ENCODE data around the gene TMEM203.

Gene TMEM203

DNA sequence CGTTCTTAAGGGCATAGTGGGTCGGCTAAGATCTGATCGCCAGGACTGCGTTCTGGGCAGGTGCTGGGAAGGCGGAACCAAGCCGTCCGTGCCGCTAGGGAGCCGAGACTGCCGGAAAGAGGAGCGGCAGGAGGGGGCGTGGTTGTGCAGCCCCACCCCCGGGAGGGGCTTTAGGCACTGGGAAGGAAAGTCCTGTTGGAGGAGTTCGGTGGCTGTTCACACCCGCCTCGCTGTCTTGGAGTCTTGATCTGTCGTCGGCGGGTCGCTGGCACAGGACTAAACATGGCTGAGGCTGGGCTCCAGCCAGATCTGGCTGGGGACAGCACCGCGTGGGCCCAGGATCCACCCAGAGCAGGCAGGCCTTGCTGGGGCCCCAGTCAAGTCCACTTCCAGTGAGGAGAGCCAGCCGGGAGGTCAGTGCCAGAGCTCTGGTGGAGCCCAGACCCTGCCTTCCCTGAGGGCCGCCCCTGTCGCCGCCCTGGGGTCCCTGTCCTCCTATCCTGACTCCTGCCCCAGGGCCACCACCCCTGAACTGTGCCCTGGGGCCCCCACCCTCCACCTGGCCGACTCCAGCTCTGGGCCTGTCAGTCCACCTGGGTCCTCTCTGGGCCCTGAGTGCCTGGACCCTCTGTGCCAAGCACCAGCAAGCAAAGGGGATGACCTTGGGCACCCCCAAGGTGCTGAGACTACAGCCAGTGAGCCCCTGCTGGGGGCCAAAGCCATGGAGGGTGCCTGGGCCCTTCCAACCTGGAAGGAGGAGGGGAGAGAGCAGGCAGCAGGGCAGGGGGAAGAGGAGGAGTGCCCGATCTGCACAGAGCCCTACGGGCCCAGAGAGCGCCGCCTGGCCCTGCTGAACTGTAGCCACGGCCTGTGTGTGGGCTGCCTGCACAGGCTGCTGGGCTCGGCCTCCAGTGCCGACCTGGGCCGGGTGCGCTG is 12.1 kb upstream of the TMEM203 start:
- no peak for DNase-seq

DNA sequence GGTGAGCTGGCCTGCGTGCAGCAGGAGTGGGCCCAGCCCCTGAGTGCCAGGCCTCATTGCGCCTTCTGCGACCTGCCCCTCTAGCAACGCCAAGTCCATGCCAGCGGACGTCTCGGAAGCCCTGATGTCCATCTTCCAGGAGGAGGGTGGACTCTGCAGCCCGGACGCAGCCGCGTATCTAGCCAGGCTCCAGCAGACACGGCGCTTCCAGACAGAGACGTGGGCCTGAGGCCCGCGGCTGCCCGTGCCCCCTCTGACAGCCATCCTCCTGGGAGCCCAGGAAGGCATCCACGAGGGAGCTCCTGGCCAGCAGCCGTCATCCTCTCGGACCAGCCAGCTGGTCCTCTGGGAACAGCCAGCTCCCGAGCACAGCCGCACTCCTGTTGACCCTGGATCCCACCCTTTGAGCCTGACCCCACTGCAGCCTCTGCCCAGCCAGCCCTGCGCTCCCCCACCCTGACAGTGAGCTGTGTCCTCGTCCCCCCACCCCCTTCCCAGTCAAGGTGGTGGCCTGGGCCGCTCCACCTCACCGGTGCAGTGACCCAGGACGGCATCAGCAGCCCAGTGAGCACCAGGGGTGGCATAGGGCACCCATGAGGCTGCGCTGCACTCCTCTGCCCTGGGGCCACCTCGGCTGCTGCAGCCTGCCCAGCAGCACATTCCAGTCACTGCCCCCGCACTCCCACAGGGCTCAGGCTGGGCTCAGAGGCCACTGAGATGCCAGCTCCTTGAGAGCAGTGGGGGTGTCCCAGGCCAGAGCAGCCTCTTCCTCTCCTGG is 10.9 kb upstream of the TMEM203 start:
- no peak for DNase-seq

DNA sequence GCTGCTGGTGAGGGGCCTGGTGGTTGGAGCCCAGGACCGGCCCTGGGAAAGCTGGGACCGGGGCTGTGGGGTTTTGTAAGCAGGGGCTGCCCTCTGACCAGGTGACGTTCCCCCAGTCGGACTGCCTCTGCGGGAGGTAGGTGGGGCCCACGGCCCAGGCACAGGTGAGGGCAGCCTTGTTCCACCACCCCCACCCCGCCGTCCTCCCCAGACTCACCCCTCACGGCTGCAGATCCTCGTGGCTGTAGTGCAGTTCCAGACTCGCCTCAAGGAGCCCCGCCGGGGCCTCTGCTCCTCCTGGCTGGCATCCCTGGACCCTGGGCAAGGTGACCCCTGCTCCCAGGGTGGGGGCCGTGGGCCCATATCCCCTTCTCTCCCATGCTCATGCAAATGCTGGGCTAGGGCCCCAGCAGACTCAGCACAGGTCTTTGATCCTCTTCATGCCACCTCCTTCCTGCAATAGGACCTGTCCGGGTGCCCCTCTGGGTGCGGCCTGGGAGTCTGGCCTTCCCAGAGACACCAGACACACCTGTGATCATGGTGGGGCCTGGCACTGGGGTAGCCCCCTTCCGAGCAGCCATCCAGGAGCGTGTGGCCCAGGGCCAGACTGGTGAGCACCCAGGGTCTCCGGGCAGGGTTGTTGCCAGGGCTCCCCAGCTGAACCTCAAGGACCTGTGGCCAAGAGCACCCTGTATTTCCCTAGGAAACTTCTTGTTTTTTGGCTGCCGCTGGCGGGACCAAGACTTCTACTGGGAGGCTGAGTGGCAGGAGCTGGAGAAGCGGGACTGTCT is 9.9 kb upstream of the TMEM203 start:
- no peak for DNase-seq

DNA sequence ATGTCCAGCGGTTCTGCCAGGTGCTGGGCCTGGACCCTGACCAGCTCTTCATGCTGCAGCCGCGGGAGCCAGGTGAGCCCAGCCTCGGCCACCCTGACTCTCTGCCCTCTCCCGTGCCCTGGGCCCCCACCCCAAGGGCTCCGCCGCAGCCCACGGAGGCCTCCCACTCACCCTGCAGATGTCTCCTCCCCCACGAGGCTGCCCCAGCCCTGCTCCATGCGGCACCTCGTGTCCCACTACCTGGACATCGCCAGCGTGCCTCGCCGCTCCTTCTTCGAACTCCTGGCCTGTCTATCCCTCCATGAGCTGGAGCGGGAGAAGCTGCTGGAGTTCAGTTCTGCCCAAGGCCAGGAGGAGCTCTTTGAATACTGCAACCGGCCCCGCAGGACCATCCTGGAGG is 9.2 kb upstream of the TMEM203 start:
- DNase-seq, result no peak

DNA sequence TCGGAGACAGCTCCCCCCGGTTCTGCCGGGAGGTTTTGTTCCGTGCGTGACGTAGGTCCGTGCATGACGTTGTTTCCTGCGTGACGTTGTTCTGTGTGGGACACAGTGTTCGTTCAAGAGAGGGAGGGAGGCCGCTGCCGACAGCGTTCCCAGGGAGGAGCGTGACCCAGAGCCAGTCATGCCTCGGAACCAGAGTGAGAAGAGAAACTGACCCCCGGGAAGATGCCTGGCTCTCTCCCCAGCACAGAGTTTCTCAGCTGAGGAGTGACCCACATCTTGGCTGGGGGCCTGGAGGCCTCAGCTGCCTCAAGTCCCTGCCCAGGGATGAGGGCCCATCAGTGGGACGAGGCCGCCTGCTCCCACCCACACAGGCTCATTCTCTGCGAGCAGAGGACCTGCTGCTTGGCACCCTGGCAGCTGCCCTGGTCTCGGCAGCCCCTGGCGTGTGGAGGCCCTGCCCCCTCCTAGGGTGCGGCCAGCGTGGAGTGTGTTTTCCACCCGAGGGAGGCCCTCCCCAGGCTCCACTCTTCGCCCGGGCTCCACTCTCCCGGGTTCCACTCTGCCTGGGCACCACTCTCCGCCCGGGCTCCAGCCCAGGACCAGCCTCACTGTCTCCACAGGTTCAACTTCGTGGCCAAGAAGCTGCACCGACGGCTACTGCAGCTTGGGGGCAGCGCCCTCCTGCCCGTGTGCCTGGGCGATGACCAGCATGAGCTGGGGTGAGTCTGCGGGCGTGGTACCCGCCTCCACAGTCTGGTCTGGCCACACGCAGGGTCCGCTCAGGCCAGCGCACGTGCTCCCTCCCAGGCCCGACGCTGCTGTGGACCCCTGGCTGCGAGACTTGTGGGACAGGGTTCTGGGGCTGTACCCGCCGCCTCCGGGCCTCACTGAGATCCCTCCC is 8.0 kb upstream of the TMEM203 start:
- DNase-seq, result no peak

DNA sequence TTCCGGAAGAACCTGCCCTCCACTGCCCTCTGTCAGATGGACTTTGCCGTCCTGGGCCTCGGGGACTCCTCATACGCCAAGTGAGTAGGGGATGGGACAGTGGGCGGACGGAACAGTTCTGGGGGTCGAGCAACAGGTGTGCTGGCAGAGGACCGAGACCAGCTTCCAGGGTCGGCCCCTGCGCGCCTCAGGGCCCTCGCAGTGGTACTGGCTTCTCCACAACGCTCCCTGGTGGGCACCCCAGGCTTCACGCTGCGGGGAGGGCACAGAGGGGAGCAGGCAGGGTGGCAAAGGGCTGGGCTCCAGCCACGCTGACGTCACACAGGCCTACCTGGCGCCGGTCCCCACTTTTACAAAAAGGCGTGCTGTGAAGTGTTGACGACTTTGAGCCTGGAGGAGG is 7.1 kb upstream of the TMEM203 start:
- DNase-seq, result no peak

DNA sequence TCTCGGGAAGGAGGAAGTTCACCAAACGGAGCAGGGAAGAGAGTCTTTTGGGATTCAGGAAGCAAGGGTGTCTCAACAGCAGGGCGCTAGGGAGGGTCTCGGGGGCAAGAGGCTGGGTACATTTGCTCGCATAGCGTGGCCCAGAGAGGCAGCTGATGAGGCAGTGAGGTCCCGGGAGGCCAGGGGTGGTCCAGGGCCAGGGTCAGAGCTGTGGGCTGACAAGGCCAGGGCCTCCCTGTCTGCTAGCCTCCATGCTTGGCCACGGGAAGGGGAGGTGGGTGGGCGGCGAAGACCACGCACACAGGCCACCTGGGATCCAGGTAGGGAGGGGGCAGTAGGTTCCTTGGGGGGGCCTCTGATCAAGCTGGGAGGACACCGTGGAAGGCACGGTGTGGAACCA is 6.1 kb upstream of the TMEM203 start:
- no peak for DNase-seq

DNA sequence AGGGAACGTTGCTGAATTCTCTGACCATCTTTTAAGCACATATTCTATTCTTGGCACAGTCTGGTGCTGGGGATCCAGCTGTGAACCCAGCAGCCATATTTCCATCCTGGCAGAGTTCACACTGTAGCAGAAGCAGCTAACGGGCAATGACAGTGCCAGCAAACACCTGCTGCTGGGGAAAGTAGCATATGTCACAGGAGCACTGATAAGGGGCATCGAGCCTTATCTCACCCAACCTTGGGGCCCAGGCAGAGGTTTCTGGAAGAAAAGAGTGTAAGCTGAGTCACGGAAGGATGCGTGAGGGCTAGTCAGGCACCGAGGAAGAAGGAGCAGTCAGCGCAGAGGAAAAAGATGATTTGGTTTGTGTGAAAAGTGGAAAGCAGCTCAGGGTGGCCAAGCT is 1.2 kb upstream of the TMEM203 start:
- no peak for DNase-seq

DNA sequence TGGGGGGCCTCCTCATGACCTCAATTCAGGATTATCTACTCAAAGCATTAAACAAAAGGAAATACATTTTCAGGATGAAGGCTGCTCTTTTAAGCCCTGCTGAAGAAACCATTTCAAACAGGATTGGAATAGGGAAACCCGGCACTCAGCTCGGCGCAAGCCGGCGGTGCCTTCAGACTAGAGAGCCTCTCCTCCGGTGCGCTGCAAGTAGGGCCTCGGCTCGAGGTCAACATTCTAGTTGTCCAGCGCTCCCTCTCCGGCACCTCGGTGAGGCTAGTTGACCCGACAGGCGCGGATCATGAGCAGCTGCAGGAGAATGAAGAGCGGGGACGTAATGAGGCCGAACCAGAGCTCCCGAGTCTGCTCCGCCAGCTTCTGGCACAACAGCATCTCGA is 720 bp downstream of the TMEM203 start:
- DNase-seq, result no peak

DNA sequence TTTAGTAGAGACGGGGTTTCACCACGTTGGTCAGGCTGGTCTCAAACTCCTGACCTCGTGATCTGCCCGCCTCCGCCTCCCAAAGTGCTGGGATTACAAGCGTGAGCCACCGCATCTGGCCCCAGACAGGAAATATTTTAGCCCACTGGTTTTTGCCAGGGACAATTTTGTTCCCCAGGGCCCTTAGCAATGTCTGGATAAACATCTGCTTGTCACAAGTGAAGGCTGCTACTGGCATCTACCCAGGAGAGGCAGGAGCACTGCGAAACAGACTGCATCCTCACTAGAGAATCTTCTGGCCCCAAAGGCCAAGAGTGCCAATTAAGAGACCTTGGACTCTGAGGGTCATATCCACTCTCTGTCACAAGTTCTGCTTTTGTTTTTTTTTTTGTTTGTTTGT is 2.5 kb downstream of the TMEM203 start:
- no peak for DNase-seq

DNA sequence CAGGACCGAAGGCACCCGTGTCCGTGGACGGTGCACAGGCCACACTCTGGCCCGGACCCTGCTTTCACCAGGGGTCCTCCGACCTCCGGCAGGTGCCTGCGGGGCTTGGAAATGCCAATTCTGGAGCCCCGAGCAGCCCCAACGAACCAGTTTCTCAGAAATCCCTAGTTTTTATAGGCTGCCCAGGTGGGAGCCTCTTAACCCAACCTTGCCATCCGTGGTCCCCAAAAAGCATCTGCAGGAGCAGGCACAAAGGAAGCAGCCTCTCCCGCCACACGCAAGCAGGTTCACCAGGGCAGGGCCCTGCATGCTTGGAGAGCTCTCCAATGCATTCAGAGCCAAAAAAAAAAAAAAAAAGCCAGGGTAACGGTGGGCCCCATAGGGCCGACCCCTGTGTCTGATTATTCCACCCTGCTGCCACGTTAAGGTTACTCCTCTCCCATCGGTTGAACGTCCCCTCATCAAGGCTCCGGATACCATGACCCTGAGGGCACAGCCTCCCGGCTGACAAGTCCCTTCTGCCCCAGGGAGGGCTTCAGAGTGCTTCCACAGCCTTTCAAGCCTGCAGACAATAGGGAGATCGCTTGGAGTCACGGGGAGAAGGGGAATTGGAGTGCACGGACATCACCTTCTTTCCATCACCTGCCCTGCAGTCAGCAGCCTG is 4.1 kb downstream of the TMEM203 start:
- DNase-seq, result no peak

DNA sequence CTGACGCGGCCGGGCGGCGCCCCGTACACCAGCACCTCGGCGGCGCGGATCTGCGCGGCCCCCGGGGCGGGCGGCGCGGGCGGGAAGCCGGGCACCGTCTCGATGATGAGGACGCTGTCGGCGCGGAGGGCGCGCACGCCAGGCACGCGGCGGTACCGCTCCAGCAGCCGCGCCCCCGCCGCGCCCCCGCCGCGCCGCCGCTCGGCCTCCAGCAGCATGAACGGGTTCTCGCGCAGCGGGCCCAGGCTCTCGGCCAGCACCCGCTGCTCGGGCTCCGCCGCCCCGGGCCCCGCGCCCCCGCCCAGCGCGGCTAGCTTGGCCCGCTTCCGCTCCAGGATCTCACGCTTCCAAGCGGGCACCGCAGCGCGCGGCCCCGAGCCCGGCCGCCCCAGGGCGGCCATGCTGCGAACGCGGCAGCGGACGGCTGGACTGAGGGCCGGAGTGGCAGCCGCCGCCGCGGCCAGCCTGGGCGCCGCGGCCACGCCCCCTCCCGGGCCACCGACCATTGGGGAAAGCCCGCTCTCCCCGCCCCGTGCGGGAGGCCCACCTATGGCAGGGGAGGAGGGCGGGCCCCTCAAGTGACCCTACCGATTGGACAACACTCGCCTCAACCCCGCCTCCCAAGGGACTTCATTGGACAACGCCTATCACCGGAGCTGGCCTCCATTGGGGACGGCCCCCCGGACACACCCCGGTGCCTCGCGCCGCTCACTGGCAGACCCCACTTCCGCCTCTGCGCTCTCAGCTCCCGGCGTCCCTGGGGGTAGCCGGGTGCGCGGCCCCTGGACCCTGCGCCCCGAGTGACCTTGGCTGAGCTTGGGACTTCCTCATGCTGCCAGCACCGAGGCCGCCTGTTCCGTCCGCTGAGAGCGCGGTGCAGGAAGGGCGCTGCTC is 4.9 kb downstream of the TMEM203 start, which contains the start of gene TPRN:
TSS of gene TPRN (minus strand) at position 431 of the 894 bp plus-strand sequence. CDS start at position 401, 30 bp downstream.
- peak; percentile 85 to 99 for DNase-seq

DNA sequence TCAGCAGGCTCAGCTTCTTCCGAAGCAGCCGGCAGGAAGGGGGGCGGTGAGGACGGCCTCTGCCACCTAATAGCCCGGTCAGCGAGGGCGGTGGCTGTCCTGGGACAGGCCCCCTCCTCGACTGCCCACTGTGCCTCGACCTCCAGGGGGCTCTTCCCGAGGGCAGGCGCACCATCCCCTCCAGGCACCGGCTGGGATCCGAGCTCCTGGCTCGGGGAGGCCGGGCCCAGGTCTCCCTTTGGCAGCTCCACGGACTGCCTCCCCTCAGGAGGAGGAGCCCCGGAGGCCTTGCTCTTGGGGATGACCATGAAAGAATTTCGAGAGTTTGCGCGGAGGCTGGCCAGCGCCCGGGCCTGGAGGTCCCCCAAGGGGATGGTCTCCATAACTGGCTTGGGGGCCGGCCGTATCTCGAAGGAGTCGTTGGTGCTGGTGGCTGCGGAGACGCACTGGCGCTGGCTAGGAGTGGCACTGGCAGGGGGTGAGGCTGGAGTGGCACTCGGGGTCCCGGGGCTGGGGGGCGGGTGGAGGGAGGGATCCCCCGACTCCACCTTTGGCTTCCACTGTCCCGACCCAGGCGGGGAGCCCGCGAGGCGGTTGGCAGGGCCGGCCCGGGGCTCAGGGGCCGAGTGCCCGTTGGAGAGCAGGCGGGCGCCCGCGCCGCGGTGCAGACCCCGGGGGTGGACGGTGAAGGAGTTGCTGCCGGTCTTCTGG is 5.9 kb downstream of the TMEM203 start:
- no peak for DNase-seq

DNA sequence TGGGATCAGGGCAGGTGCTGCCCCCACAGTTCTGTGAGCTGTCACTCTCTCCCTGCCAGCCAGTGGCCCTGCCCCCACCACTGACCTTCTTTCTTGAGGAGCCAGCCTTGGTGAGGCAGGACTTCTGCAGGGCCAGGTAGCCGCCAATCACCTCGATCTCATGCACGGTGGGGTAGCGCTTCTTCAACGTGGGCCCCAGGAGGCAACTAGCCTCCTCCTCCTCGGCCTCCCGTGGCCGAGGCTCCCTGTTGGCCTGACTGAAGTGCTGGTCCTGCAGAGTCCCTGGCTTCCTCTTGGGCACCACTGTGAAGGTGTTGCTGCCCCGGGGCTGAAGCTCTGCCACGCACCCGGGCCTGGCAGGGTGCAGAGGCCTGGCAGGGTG is 6.6 kb downstream of the TMEM203 start:
- DNase-seq, result no peak

DNA sequence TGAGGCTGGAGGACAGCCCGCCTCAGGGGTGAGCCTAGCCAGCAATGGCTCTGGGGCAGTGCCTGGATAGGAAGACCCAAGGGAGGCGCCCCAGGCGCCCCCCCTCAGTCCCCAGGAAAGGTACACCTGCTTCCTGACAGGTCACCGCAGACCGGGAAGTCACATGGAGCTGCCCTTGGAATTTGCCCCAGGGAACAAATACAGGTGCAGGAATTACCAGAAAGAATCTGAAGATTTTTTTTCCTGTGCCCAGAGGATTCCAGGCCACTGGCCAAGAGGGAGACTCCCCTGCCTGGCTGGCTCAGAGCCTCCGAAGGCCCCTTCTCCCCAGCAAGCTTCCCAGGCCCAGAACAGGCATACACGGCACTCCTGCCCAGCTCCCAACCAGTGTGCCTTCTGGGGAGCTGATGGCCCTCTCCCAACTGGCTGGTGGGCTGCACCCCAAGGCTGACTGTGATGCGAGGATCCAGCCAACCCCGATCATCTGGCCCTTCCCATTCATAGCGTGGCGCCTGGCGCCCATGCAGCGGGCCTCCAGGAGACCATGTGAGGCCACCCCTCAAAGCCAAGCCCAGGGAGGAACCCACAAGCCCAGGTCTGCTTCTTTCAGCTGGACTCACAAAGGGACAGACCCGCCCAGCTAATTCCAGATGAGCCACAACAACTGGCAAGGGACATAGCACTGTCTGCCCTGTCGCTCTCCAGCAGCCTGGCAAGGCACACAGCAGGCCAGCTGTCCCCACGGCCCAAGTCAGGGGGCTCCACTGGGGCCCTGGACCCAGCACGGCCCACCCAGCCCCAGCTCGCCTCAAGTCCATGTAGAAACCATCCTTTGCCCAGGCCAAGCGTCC is 7.2 kb downstream of the TMEM203 start:
- DNase-seq, result no peak

DNA sequence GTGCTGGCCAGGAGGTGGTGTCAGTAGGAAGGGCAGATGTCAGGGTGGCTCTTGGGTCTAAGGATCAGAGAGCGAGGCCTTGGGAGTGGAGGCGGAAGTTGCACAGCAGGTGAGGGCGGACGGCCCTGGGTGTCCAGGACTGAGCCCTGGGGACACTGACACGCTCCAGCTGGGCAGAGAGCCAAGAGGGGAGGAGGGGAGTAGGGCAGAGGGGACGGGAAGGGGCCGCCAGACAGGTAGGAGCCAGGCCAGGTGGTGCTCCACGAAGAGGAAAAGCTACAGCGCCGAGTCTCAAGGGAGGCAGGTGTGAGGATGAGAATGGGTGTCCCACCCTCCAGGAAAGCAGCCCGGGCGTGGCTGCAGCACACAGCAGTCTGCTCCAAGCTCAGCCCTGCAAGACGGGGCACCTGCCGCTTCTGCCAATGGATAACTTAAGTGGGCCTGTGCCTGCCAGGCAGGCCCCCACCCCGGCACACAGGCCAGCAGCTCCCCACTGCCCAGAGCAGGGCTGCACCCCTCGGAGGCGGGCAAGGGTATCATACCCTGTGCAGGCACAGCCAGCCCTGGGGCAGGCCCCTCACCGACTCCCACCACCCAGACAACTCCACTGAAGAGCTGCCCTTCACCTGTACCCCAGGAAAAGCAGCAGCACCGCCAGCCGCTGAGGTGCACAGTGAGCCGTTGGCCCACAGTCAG is 9.8 kb downstream of the TMEM203 start:
- DNase-seq, result no peak

DNA sequence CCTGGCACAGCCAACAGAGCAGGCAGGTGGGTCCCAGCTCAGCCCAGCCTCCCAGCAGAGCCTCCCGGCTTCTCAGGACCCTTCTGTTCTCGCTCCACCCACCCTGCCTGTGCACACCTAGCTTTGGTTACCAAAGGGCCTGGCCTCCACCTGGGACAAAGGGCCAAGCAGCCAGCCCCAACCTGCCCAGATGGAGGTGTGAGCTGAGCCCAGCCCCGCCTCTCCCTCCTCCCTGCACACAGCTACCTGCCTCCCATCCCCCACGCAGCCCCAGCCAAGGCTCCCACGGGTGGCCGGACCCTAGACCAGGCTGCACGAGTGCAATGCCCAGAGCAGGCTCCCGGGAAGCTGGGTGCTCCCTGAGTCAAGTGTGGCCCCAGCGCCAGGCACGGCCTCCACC is 10.5 kb downstream of the TMEM203 start:
- DNase-seq, result no peak

DNA sequence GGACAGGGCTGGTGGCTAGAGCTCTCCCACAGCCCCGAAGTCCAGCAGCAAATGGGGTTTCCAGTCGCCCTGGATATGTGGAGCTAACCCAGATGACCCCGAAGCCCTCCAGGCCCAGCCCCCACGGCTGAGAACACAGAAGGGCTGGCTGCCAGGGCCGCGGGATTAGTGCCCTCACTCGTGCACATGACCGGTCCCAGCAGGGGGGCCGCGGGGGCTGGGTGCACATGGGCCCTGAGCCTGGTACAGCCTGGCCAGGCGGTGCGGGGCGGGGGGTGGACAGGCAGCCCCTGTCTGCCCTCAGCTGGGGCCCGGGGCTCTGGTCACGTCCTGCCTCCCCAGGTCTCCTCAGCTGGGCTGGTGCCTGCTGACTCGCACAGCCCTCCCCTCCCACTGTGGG is 11.1 kb downstream of the TMEM203 start:
- no peak for DNase-seq
